ENCODE measurements around the gene PRRC2B. TPM values are rescaled to one million over a fixed set of nuclear protein-coding genes. Genes with fewer than 3 reads are reported as not detected.
A peak's percentile ranks its signal among the peaks of the same experiment; 100 is the strongest.

The PRRC2B gene
- total and polyA plus RNA-seq, 2 of the 13 experiments (the other 11 are each of a cell fraction or from before 2014, with no cell fraction given): 20.8 to 37.4 TPM

DNA sequence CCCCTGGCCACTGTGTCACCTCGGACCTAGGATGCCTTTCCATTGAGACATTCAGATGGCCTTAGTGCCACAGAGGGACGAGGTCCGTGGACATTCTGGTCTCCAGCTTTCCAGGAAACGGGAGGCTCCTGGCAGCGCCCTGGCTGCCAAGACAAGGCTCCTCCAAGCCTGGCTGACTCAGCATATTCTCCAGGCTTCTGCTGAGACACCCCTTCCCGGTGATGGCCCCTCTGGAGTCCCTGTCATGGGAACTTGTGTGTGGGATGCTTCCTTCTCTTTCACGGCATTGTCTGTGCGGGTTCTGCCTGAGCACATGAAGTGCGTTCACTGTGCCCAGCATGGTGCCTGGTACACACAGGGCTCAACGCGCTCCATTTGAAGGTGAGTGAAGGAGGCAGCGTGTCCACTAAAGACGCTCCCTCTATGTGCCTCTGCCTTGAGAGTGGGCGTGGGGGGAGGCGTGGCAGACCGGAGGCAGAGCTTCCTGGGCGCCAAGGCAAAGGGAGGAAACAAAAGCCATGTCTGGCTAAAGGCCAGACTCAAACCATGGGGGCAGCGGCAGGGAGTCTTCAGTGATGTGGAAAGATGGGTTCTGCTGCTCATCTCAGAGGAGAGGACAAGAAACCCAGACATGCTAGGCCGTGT, 46.4 kb upstream of the PRRC2B start:
- intact Hi-C loops (cut with micrococcal nuclease; ENCODE audit: unreplicated experiment) (no loop called here), in situ Hi-C loops (cut with HindIII; ENCODE audit: extremely low pct_ligation_motif_present, low pct_unique_long_range_greater_than_20kb) (no loop called here)
- Histone ChIP-seq H4K20me1 (ENCODE audit: insufficient read depth, low read length) (no peaks in the 10 kb centered on the region), H2AFZ (ENCODE audit: low read length) (no peak overlapping the region), H3K27me3 (ENCODE audit: control insufficient read depth in 1 of 2, insufficient read depth in 2 of 2, low read length in 2 of 2) (no peaks in the 10 kb centered on the region), H3K4me3 (replicated peaks in 1 of 3; ENCODE audit: insufficient read depth in 1 of 3, low read depth in 2 of 3, low read length in 3 of 3) (no peak overlapping the region), H3K4me1 (ENCODE audit: insufficient read depth, low read length) (peaks cover 46% of the 10 kb centered on the region), H3K9ac (ENCODE audit: insufficient read depth, low read depth, low read length) (no peak overlapping the region), H3K9me3 (ENCODE audit: low read length) (no peaks in the 10 kb centered on the region), H3K79me2 (ENCODE audit: insufficient read depth, low read length) (no peaks in the 10 kb centered on the region), H3K27ac (ENCODE audit: extremely low read length, insufficient read depth, low read length) (no peak overlapping the region), H3K4me2 (ENCODE audit: low read depth, low read length) (no peak overlapping the region), H3K36me3 (replicated peaks in 1 of 2; ENCODE audit: control insufficient read depth in 1 of 2, insufficient read depth in 2 of 2, low read length in 2 of 2) (no peaks in the 10 kb centered on the region)
- FAIRE-seq (no peak), DNase-seq (ENCODE audit: low spot score) (no peak), ATAC-seq (no peak)
- TF ChIP-seq, protein P1, sequence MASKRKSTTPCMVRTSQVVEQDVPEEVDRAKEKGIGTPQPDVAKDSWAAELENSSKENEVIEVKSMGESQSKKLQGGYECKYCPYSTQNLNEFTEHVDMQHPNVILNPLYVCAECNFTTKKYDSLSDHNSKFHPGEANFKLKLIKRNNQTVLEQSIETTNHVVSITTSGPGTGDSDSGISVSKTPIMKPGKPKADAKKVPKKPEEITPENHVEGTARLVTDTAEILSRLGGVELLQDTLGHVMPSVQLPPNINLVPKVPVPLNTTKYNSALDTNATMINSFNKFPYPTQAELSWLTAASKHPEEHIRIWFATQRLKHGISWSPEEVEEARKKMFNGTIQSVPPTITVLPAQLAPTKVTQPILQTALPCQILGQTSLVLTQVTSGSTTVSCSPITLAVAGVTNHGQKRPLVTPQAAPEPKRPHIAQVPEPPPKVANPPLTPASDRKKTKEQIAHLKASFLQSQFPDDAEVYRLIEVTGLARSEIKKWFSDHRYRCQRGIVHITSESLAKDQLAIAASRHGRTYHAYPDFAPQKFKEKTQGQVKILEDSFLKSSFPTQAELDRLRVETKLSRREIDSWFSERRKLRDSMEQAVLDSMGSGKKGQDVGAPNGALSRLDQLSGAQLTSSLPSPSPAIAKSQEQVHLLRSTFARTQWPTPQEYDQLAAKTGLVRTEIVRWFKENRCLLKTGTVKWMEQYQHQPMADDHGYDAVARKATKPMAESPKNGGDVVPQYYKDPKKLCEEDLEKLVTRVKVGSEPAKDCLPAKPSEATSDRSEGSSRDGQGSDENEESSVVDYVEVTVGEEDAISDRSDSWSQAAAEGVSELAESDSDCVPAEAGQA (IDR thresholded peaks at IDR 0.05; ENCODE audit: low read depth): no peak
- TF ChIP-seq, protein P1 (CRISPR knock-in tag; IDR thresholded peaks at IDR 0.05; ENCODE audit: borderline replicate concordance): no peak
- TF ChIP-seq MAFK (conservative IDR thresholded peaks at IDR 0.05 in 1 of 2, IDR thresholded peaks at IDR 0.05 in 1 of 2; ENCODE audit: low read length in 2 of 2) (peak; percentile 93 to 96), MAFF (IDR thresholded peaks at IDR 0.05; ENCODE audit: low read depth, low read length) (peak; percentile 93)
- TF ChIP-seq, protein P2, sequence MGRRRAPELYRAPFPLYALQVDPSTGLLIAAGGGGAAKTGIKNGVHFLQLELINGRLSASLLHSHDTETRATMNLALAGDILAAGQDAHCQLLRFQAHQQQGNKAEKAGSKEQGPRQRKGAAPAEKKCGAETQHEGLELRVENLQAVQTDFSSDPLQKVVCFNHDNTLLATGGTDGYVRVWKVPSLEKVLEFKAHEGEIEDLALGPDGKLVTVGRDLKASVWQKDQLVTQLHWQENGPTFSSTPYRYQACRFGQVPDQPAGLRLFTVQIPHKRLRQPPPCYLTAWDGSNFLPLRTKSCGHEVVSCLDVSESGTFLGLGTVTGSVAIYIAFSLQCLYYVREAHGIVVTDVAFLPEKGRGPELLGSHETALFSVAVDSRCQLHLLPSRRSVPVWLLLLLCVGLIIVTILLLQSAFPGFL (CRISPR knock-in tag; IDR thresholded peaks at IDR 0.05): no peak
- TF ChIP-seq, protein P3, sequence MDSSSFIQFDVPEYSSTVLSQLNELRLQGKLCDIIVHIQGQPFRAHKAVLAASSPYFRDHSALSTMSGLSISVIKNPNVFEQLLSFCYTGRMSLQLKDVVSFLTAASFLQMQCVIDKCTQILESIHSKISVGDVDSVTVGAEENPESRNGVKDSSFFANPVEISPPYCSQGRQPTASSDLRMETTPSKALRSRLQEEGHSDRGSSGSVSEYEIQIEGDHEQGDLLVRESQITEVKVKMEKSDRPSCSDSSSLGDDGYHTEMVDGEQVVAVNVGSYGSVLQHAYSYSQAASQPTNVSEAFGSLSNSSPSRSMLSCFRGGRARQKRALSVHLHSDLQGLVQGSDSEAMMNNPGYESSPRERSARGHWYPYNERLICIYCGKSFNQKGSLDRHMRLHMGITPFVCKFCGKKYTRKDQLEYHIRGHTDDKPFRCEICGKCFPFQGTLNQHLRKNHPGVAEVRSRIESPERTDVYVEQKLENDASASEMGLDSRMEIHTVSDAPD (CRISPR knock-in tag; IDR thresholded peaks at IDR 0.05): no peak
- TF ChIP-seq, protein P4, sequence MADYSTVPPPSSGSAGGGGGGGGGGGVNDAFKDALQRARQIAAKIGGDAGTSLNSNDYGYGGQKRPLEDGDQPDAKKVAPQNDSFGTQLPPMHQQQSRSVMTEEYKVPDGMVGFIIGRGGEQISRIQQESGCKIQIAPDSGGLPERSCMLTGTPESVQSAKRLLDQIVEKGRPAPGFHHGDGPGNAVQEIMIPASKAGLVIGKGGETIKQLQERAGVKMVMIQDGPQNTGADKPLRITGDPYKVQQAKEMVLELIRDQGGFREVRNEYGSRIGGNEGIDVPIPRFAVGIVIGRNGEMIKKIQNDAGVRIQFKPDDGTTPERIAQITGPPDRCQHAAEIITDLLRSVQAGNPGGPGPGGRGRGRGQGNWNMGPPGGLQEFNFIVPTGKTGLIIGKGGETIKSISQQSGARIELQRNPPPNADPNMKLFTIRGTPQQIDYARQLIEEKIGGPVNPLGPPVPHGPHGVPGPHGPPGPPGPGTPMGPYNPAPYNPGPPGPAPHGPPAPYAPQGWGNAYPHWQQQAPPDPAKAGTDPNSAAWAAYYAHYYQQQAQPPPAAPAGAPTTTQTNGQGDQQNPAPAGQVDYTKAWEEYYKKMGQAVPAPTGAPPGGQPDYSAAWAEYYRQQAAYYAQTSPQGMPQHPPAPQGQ (CRISPR knock-in tag; IDR thresholded peaks at IDR 0.05; ENCODE audit: borderline replicate concordance): no peak
- no TSS peak for BruUV-seq (replicated peaks)
- ChIA-PET CTCF (ENCODE audit: low intra/inter-chr PET ratio, low total read pairs) (no interaction called here), POLR2A (no interaction called here)
- 14% methylated on average over 6 of the region's 19 CpGs for WGBS (ENCODE audit: low lambda C conversion rate)
